ENCODE results near the gene ITGA1. TPM values are rescaled to one million over a fixed set of nuclear protein-coding genes. Genes with fewer than 3 reads are reported as not detected.

Gene ITGA1
- total and polyA plus RNA-seq, 2 of the 8 experiments (the other 6 are each of a cell fraction or from before 2014, with no cell fraction given) = 2.3 to 9.0 TPM

- TF ChIP-seq GTF2F1 (IDR thresholded peaks at IDR 0.05; ENCODE audit: borderline replicate concordance, low read depth, low read length) (no peak), SP2 (IDR thresholded peaks at IDR 0.05; ENCODE audit: low read length) (no peak)
Observed at GRCh38 chr5:52746539-52746938, 41.2 kb upstream of the ITGA1 start (continued).
